CD14-positive monocyte (primary cell): Measurements from ENCODE around the gene FRMPD2. TPM values are rescaled to one million over a fixed set of nuclear protein-coding genes. Genes with fewer than 3 reads are reported as not detected.

ENCODE experiments used
- DNase-seq, 3 donors: peaks; one replicate each; pipeline ENCODE4 v3.0.0-alpha.2; 2011 to 2022
- H2AFZ ChIP-seq: 2 replicates; pipeline ENCODE4 v1.6.0; 2012; ENCODE audit warnings: mild to moderate bottlenecking, low read depth, low read length, inconsistent platforms; ENCODE audit not compliant: insufficient read depth, poor library complexity, severe bottlenecking
- H3K27ac ChIP-seq, 2 donors: 1 replicate in 1 of 2; 2 replicates in 1 of 2; pipeline ENCODE4 v1.5.1; 2012 to 2013; ENCODE audit warnings: low read length in 2 of 2, control low read depth in 1 of 2, inconsistent platforms in 1 of 2, low read depth in 1 of 2, mild to moderate bottlenecking in 1 of 2
- H3K27me3 ChIP-seq, 2 donors: one replicate each; pipeline versions ENCODE4 v1.6.0 to v1.6.1; 2011 to 2013; ENCODE audit warnings: low read length in 2 of 2; ENCODE audit not compliant: control insufficient read depth in 2 of 2, insufficient read depth in 2 of 2
- H3K36me3 ChIP-seq, 2 donors: replicated peaks in 1 of 2; 1 replicate in 1 of 2; 2 replicates in 1 of 2; pipeline versions ENCODE4 v1.5.1 to v1.6.1; 2012 to 2013; ENCODE audit warnings: low read length in 2 of 2, control low read depth in 1 of 2, inconsistent platforms in 1 of 2, mild to moderate bottlenecking in 1 of 2; ENCODE audit not compliant: insufficient read depth in 2 of 2, control insufficient read depth in 1 of 2
- H3K4me1 ChIP-seq, 2 donors: 1 replicate in 1 of 2; 2 replicates in 1 of 2; pipeline versions ENCODE4 v1.5.1 to v1.6.1; 2012 to 2013; ENCODE audit warnings: low read length in 2 of 2, control low read depth in 1 of 2, inconsistent platforms in 1 of 2, mild to moderate bottlenecking in 1 of 2, moderate library complexity in 1 of 2; ENCODE audit not compliant: insufficient read depth in 2 of 2, control insufficient read depth in 1 of 2
- H3K4me2 ChIP-seq: replicated peaks from 2 replicates; pipeline ENCODE3; 2012; ENCODE audit warnings: low read length, moderate library complexity, mild to moderate bottlenecking; ENCODE audit not compliant: poor library complexity, severe bottlenecking; ENCODE audit errors: extremely low read depth
- H3K4me3 ChIP-seq, 3 experiments: fragments of 200-600 bp in 1 of 3; sonication (generic) in 1 of 3; replicated peaks in 1 of 3; 1 replicate in 2 of 3; 2 replicates in 1 of 3; pipeline ENCODE4 v1.5.1; 2011 to 2013; ENCODE audit warnings: low read length in 3 of 3, mild to moderate bottlenecking in 3 of 3, control low read depth in 2 of 3, low read depth in 2 of 3, inconsistent platforms in 1 of 3, moderate library complexity in 1 of 3
- H3K79me2 ChIP-seq: 2 replicates; pipeline ENCODE4 v1.6.0; 2012; ENCODE audit warnings: mild to moderate bottlenecking, control low read depth, inconsistent platforms, low read length, moderate library complexity; ENCODE audit not compliant: insufficient read depth
- H3K9ac ChIP-seq: 2 replicates; pipeline ENCODE4 v1.6.0; 2017; ENCODE audit warnings: low read length, mild to moderate bottlenecking; ENCODE audit not compliant: insufficient read depth, poor library complexity, severe bottlenecking
- H3K9me3 ChIP-seq, 2 donors: replicated peaks in 1 of 2; 1 replicate in 1 of 2; 2 replicates in 1 of 2; pipeline versions ENCODE4 v1.5.1 to v1.6.1; 2012 to 2013; ENCODE audit warnings: low read length in 2 of 2, control low read depth in 1 of 2; ENCODE audit not compliant: control insufficient read depth in 1 of 2, insufficient read depth in 1 of 2
- H4K20me1 ChIP-seq: 2 replicates; pipeline ENCODE4 v1.6.0; 2012; ENCODE audit warnings: mild to moderate bottlenecking, low read length, control low read depth, moderate library complexity; ENCODE audit not compliant: insufficient read depth
- H3K27ac Mint-ChIP-seq, 7 donors: one replicate each; pipeline ENCODE4 v1.8.0; 2020; ENCODE audit warnings: mild to moderate bottlenecking in 7 of 7, mixed read lengths in 7 of 7, moderate library complexity in 6 of 7, inconsistent platforms in 2 of 7
- H3K27me3 Mint-ChIP-seq, 3 donors: one replicate each; pipeline ENCODE4 v1.8.0; 2021 to 2022; ENCODE audit warnings: low read depth in 3 of 3, mild to moderate bottlenecking in 3 of 3, mixed read lengths in 3 of 3, moderate library complexity in 3 of 3, inconsistent platforms in 1 of 3
- H3K36me3 Mint-ChIP-seq, 2 donors: one replicate each; pipeline ENCODE4 v1.8.0; 2020; ENCODE audit warnings: mixed read lengths in 2 of 2, inconsistent platforms in 1 of 2, mild to moderate bottlenecking in 1 of 2
- H3K4me1 Mint-ChIP-seq: one replicate; pipeline ENCODE4 v1.8.0; 2020; ENCODE audit warnings: mild to moderate bottlenecking, mixed read lengths
- H3K4me3 Mint-ChIP-seq, 2 donors: one replicate each; pipeline ENCODE4 v1.8.0; 2020; ENCODE audit warnings: mild to moderate bottlenecking in 2 of 2, mixed read lengths in 2 of 2, moderate library complexity in 1 of 2
- H3K9me3 Mint-ChIP-seq, 7 donors: one replicate each; pipeline ENCODE4 v1.8.0; 2020 to 2022; ENCODE audit warnings: mixed read lengths in 7 of 7, mild to moderate bottlenecking in 6 of 7, moderate library complexity in 6 of 7, inconsistent platforms in 2 of 7
- WGBS: methylation state at CpG from one replicate; pipeline ENCODE4 v1.1.5; 2013; ENCODE audit warnings: missing lambda C conversion rate; ENCODE audit not compliant: insufficient coverage; 5-methylcytosine and 5-hydroxymethylcytosine counted together
- intact Hi-C, 2 donors: fragments of 100-400 bp; cut with micrococcal nuclease; formaldehyde crosslinking; loops; one replicate each; pipeline versions ENCODE4 v1.15.0 to v1.15.1; 2023
- polyA plus RNA-seq, 3 donors: library from polyadenylated mRNA; depleted of rRNA in 1 of 3; unstranded in 2 of 3; stranded (reverse) in 1 of 3; fragments of 300-500 nt in 2 of 3; fragments of >200 nt in 1 of 3; fragmentation: Illumina TruSeq in 2 of 3; gene quantifications; 1 replicate in 2 of 3; 2 replicates in 1 of 3; pipeline ENCODE4 v1.2.3, GENCODE V29; 2012 to 2021
- TF ChIP-seq, protein P1 (sequence below): fragments of 200-600 bp; IDR thresholded peaks from one replicate; pipeline ENCODE4 v1.8.0; 2022; ENCODE audit warnings: antibody characterized with exemption, mild to moderate bottlenecking

Gene FRMPD2
- polyA plus RNA-seq, 3 donors = not detected

DNA sequence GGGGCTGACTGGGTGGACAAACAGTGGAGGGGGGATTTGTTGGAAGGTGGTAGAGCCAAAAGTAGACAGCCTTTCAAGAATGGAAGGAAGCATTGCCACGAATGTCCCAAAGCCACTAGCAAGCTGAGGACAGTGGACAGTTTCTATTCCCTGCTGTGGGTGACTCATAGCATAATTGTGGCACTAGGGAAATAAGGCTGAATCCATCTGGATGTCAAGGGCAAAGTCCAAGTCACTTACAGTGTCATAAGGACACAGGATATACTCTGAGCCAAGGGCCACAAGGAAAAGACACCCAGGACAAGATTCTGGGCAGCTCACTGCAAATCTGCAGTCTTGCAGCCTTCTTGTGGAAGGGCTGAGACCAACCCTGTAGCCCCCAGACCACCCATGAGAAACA is 79.7 kb downstream of the FRMPD2 start:
- Histone ChIP-seq H3K4me2 (no peak overlapping the region), H2AFZ (no peak overlapping the region), H3K27me3 (no peaks in the 10 kb centered on the region), H4K20me1 (no peaks in the 10 kb centered on the region), H3K4me1 (peaks cover 3 to 5% of the 10 kb centered on the region in 2 donors), H3K27ac (no peak overlapping the region), H3K9ac (no peak overlapping the region), H3K4me3 (no peak overlapping the region), H3K79me2 (no peaks in the 10 kb centered on the region), H3K9me3 (no peaks in the 10 kb centered on the region), H3K36me3 (no peaks in the 10 kb centered on the region)
- DNase-seq = no peak
- Mint-ChIP-seq H3K36me3 (no peaks in the 10 kb centered on the region), H3K27ac (no peak overlapping the region), H3K27me3 (peaks cover 0 to 4% (median 3%) of the 10 kb centered on the region in 3 donors), H3K9me3 (peaks cover 3 to 10% (median 5%) of the 10 kb centered on the region in 7 donors), H3K4me1 (peaks cover 5% of the 10 kb centered on the region), H3K4me3 (no peak overlapping the region)
- intact Hi-C loops = no loop called here
- WGBS = 71% methylated on average over 1 of the region's 1 CpG
- TF ChIP-seq, protein P1, sequence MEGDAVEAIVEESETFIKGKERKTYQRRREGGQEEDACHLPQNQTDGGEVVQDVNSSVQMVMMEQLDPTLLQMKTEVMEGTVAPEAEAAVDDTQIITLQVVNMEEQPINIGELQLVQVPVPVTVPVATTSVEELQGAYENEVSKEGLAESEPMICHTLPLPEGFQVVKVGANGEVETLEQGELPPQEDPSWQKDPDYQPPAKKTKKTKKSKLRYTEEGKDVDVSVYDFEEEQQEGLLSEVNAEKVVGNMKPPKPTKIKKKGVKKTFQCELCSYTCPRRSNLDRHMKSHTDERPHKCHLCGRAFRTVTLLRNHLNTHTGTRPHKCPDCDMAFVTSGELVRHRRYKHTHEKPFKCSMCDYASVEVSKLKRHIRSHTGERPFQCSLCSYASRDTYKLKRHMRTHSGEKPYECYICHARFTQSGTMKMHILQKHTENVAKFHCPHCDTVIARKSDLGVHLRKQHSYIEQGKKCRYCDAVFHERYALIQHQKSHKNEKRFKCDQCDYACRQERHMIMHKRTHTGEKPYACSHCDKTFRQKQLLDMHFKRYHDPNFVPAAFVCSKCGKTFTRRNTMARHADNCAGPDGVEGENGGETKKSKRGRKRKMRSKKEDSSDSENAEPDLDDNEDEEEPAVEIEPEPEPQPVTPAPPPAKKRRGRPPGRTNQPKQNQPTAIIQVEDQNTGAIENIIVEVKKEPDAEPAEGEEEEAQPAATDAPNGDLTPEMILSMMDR = no peak

DNA sequence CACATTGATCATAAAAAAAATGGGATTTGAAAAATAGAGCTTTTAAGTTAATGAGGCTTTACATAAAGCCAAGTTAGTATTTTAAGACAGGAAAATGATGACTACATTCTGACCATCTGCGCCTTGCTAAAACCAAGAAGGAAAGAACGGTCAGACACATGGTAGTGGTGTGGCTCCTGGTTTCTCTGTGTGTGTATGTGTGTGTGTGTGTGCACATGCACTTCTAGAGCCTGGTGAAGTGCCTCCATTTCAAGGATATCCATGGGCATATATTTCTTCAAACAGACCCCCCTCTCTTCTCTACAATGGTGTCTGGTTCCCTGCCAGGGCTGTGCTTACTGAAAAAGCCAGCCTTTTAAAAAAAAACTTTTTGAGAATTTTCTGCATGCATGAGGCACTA is 80.9 kb downstream of the FRMPD2 start:
- TF ChIP-seq, protein P1 = no peak
- Mint-ChIP-seq H3K4me1 (no peaks in the 10 kb centered on the region), H3K36me3 (no peaks in the 10 kb centered on the region), H3K4me3 (no peak overlapping the region), H3K27me3 (peaks cover 0 to 3% (median 0%) of the 10 kb centered on the region in 3 donors), H3K9me3 (peaks cover 0 to 4% (median 0%) of the 10 kb centered on the region in 7 donors), H3K27ac (no peak overlapping the region)
- intact Hi-C loops = no loop called here
- no peak overlapping the region for H2AFZ ChIP-seq
- no peak overlapping the region for H3K4me2 ChIP-seq
- H3K27ac ChIP-seq = no peak overlapping the region
- no peaks in the 10 kb centered on the region for H3K27me3 ChIP-seq
- DNase-seq = no peak
- no peaks in the 10 kb centered on the region for H3K36me3 ChIP-seq
- H4K20me1 ChIP-seq = no peaks in the 10 kb centered on the region
- no peak overlapping the region for H3K9ac ChIP-seq
- no peaks in the 10 kb centered on the region for H3K9me3 ChIP-seq
- H3K79me2 ChIP-seq = no peaks in the 10 kb centered on the region
- H3K4me3 ChIP-seq = no peak overlapping the region
- H3K4me1 ChIP-seq = no peaks in the 10 kb centered on the region
- WGBS = 83% methylated on average over 1 of the region's 2 CpGs
